HepG2 (cell line): ENCODE data around the gene GUK1. TPM values are rescaled to one million over a fixed set of nuclear protein-coding genes. Genes with fewer than 3 reads are reported as not detected.

Source experiments
- ATAC-seq: fragments of 200-7000 bp; cut with Tn5 transposase; 3 replicates; pipeline ENCODE4 v1.9.1; 2020; ENCODE audit warnings: mild to moderate bottlenecking, moderate library complexity
- BruUV-seq: library from RNA; stranded (reverse); fragments of 400-500 nt; replicated peaks from 2 replicates; lab custom pipeline; 2021; lab: Mats Ljungman, UMichigan
- CTCF ChIA-PET: fragments of 300-600 bp; formaldehyde crosslinking; extraction: SDS; loops from one replicate; lab custom pipeline; 2021; ENCODE audit warnings: low total read pairs, inconsistent platforms, low intra/inter-chr PET ratio; lab: Yijun Ruan, JAX
- POLR2A ChIA-PET: fragments of 350-600 bp; sonication (Branson Sonifier 250); formaldehyde crosslinking; loops from one replicate; lab custom pipeline; 2020; ENCODE audit warnings: antibody characterized with exemption, inconsistent platforms; lab: Yijun Ruan, JAX
- DNase-seq: peaks from one replicate; pipeline ENCODE4 v3.0.0-alpha.2; 2015; ENCODE audit warnings: low spot score
- FAIRE-seq: peaks from 3 replicates; lab custom pipeline; 2011; peaks lifted over from hg19 to GRCh38; lab: Jason Lieb, UNC
- H2AFZ ChIP-seq: one replicate; pipeline ENCODE4 v1.6.1; 2011; ENCODE audit warnings: low read length, inconsistent platforms
- H3K27ac ChIP-seq: fragments of 300-600 bp; 3 replicates; pipeline ENCODE4 v1.8.0; 2011; ENCODE audit warnings: mixed run types, mild to moderate bottlenecking, mixed read lengths, low read length, inconsistent platforms; ENCODE audit not compliant: insufficient read depth; ENCODE audit errors: extremely low read length
- H3K27me3 ChIP-seq, 2 experiments: fragments of 200-600 bp in 1 of 2; 2 replicates in 1 of 2; 3 replicates in 1 of 2; pipeline versions ENCODE4 v1.6.0 to v1.8.0; 2011; ENCODE audit warnings: low read length in 2 of 2, mild to moderate bottlenecking in 2 of 2, moderate library complexity in 2 of 2, inconsistent platforms in 1 of 2; ENCODE audit not compliant: insufficient read depth in 2 of 2, control insufficient read depth in 1 of 2
- H3K36me3 ChIP-seq, 2 experiments: fragments of 200-600 bp in 1 of 2; replicated peaks in 1 of 2; 2 replicates in 1 of 2; 3 replicates in 1 of 2; pipeline versions ENCODE4 v1.5.1 to v1.8.0; 2011; ENCODE audit warnings: low read length in 2 of 2, inconsistent platforms in 1 of 2; ENCODE audit not compliant: insufficient read depth in 2 of 2, control insufficient read depth in 1 of 2
- H3K4me1 ChIP-seq: 2 replicates; pipeline ENCODE4 v1.5.1; 2012; ENCODE audit warnings: low read length, inconsistent platforms; ENCODE audit not compliant: insufficient read depth
- H3K4me2 ChIP-seq: 2 replicates; pipeline ENCODE4 v1.6.0; 2011; ENCODE audit warnings: low read depth, low read length, inconsistent platforms
- H3K4me3 ChIP-seq, 3 experiments: fragments of 200-600 bp in 1 of 3; sonication (generic), shearing (Covaris generic) in 1 of 3; replicated peaks in 1 of 3; 2 replicates each; pipeline ENCODE4 v1.5.1; 2011 to 2016; ENCODE audit warnings: low read length in 3 of 3, inconsistent platforms in 2 of 3, low read depth in 2 of 3, mild to moderate bottlenecking in 2 of 3, control low read depth in 1 of 3, mixed read lengths in 1 of 3; ENCODE audit not compliant: insufficient read depth in 1 of 3
- H3K79me2 ChIP-seq: one replicate; pipeline ENCODE4 v1.6.1; 2011; ENCODE audit warnings: low read length, inconsistent platforms; ENCODE audit not compliant: insufficient read depth
- H3K9ac ChIP-seq: 2 replicates; pipeline ENCODE4 v1.6.0; 2011; ENCODE audit warnings: mild to moderate bottlenecking, low read depth, low read length, inconsistent platforms; ENCODE audit not compliant: insufficient read depth
- H3K9me3 ChIP-seq: 2 replicates; pipeline ENCODE4 v1.5.1; 2012; ENCODE audit warnings: mild to moderate bottlenecking, low read length
- H4K20me1 ChIP-seq: 2 replicates; pipeline ENCODE4 v1.6.0; 2011; ENCODE audit warnings: inconsistent platforms, mild to moderate bottlenecking, low read length, moderate library complexity; ENCODE audit not compliant: insufficient read depth
- ATM ChIP-seq: fragments of 450-650 bp; IDR thresholded peaks from 2 replicates; pipeline ENCODE4 v1.7.1; 2017; ENCODE audit warnings: mild to moderate bottlenecking, borderline replicate concordance
- FOXA1 ChIP-seq, 2 experiments: fragments of 450-650 bp in 1 of 2; sonication (generic) in 1 of 2; formaldehyde crosslinking in 1 of 2; IDR thresholded peaks; 2 replicates each; pipeline versions ENCODE4 v1.4.0 to v1.6.1; 2016 to 2020; ENCODE audit warnings: missing genetic modification reagents in 1 of 2
- HMG20A ChIP-seq: IDR thresholded peaks from 2 replicates; pipeline ENCODE4 v1.6.1; 2016; ENCODE audit warnings: borderline replicate concordance
- KLF16 ChIP-seq, 2 experiments: sonication (generic) in 1 of 2; formaldehyde crosslinking in 1 of 2; IDR thresholded peaks; 2 replicates each; pipeline versions ENCODE4 v1.6.1 to v1.8.0; 2016 to 2023; ENCODE audit warnings: missing genetic modification reagents in 2 of 2, missing compliant biosample characterization in 1 of 2
- MTA3 ChIP-seq: sonication (generic); formaldehyde crosslinking; IDR thresholded peaks from 2 replicates; pipeline ENCODE4 v1.4.0; 2020; ENCODE audit warnings: missing genetic modification reagents
- MXI1 ChIP-seq: IDR thresholded peaks from 3 replicates; pipeline ENCODE4 v1.6.1; 2012; ENCODE audit warnings: low read depth, low read length, inconsistent platforms, borderline replicate concordance
- POLR2AphosphoS2 ChIP-seq: IDR thresholded peaks from 2 replicates; pipeline ENCODE4 v1.6.1; 2011; ENCODE audit warnings: low read depth, low read length, improper control_type of control experiment
- SATB2 ChIP-seq: sonication (generic); formaldehyde crosslinking; IDR thresholded peaks from 2 replicates; pipeline ENCODE4 v1.5.0; 2020; ENCODE audit warnings: missing genetic modification reagents
- SSRP1 ChIP-seq: IDR thresholded peaks from 2 replicates; pipeline ENCODE4 v1.6.1; 2016; ENCODE audit warnings: control low read depth
- TBP ChIP-seq: sonication (generic); formaldehyde crosslinking; IDR thresholded peaks from 2 replicates; pipeline ENCODE4 v1.5.0; 2020; ENCODE audit warnings: missing genetic modification reagents
- ZNF7 ChIP-seq: IDR thresholded peaks from 2 replicates; pipeline ENCODE4 v1.6.1; 2016; ENCODE audit warnings: missing biosample characterization, missing genetic modification reagents
- WGBS: methylation state at CpG from one replicate; pipeline ENCODE4 v1.1.6; 2017; ENCODE audit warnings: low lambda C conversion rate; 5-methylcytosine and 5-hydroxymethylcytosine counted together
- in situ Hi-C: cut with HindIII; loops from 2 replicates; pipeline ENCODE4 v1.10.0; 2017; ENCODE audit warnings: low pct_unique_long_range_greater_than_20kb; ENCODE audit not compliant: extremely low pct_ligation_motif_present
- intact Hi-C: fragments of 100-400 bp; cut with micrococcal nuclease; formaldehyde crosslinking; loops from one replicate; pipeline ENCODE4 v1.10.0; 2022; ENCODE audit not compliant: unreplicated experiment
- polyA plus RNA-seq, 8 experiments: library from polyadenylated mRNA; depleted of rRNA in 3 of 8; stranded (reverse) in 7 of 8; unstranded in 1 of 8; fragments of >200 nt; fragmentation: Illumina TruSeq in 4 of 8; extraction: Trizol in 4 of 8; gene quantifications; 2 replicates each; pipeline versions ENCODE4 v1.2.1 to v1.2.3, GENCODE V29; 2011 to 2016; ENCODE audit warnings: low read depth in 4 of 8, missing spikeins in 1 of 8, mixed read lengths in 1 of 8; ENCODE audit not compliant: insufficient read depth in 1 of 8
- total RNA-seq, 5 experiments: library from RNA; depleted of rRNA; stranded (reverse); fragments of >200 nt; fragmentation: Illumina TruSeq; extraction: Trizol; gene quantifications; 2 replicates each; pipeline ENCODE4 v1.2.3, GENCODE V29; 2016; ENCODE audit warnings: low read depth in 1 of 5
- TF ChIP-seq, protein P1 (sequence below): sonication (generic); formaldehyde crosslinking; conservative IDR thresholded peaks from 2 replicates; pipeline ENCODE4 v1.8.0; 2022; ENCODE audit warnings: low read depth, missing genetic modification reagents

The GUK1 gene
- total and polyA plus RNA-seq, 2 of the 13 experiments (the other 11 are each of a cell fraction or from before 2014, with no cell fraction given), result 116 to 154 TPM

DNA sequence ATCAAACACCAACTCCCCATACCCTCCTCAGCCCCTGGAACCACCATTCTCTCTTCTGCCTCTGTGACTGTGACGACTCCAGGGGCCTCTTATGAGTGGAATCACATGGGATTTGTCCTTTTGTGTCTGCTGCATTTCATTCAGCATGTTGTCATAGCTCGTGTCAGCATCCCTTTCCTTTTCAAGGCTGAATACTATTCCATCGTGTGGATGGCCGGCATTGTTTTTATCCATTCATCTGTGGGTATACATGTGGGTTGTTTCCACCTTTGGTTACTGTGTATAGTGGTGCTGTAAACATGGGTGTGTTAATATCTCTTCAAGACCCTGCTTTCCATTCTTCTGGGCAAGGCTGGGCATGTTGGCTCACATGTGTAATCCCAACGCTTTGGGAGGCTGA is 50.7 kb downstream of the GUK1 start:
- H4K20me1 ChIP-seq, result no peaks in the 10 kb centered on the region
- no peaks in the 10 kb centered on the region; a peak in 1 of 5 replicates for H3K27me3 ChIP-seq
- no peak overlapping the region for H3K27ac ChIP-seq
- no peaks in the 10 kb centered on the region for H3K9me3 ChIP-seq
- TF ChIP-seq, protein P1, sequence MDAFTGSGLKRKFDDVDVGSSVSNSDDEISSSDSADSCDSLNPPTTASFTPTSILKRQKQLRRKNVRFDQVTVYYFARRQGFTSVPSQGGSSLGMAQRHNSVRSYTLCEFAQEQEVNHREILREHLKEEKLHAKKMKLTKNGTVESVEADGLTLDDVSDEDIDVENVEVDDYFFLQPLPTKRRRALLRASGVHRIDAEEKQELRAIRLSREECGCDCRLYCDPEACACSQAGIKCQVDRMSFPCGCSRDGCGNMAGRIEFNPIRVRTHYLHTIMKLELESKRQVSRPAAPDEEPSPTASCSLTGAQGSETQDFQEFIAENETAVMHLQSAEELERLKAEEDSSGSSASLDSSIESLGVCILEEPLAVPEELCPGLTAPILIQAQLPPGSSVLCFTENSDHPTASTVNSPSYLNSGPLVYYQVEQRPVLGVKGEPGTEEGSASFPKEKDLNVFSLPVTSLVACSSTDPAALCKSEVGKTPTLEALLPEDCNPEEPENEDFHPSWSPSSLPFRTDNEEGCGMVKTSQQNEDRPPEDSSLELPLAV (CRISPR knock-in tag), result no peak
- TF ChIP-seq MTA3 (CRISPR knock-in tag) (no peak), HMG20A (CRISPR knock-in tag) (no peak), SATB2 (CRISPR knock-in tag) (no peak), ATM (no peak), FOXA1 (IDR thresholded peaks at IDR 0.05) (no peak), FOXA1 (CRISPR knock-in tag; IDR thresholded peaks at IDR 0.05) (no peak), POLR2AphosphoS2 (no peak), KLF16 (CRISPR knock-in tag; IDR thresholded peaks at IDR 0.05) (no peak), SSRP1 (CRISPR knock-in tag) (no peak), MXI1 (no peak), ZNF7 (CRISPR knock-in tag) (no peak), TBP (CRISPR knock-in tag) (no peak)
- H3K36me3 ChIP-seq, result no peaks in the 10 kb centered on the region
- DNase-seq (no peak), FAIRE-seq (no peak), ATAC-seq (no peak)
- H3K4me1 ChIP-seq, result no peaks in the 10 kb centered on the region
- H2AFZ ChIP-seq, result no peak overlapping the region
- in situ Hi-C loops (loop anchor here (10.0 kb wide), 1 partner anchor 196 kb away; no protein-coding TSS in a partner anchor), intact Hi-C loops (loop anchor here (1.0 kb wide), 1 partner anchor 59 kb away; no protein-coding TSS in a partner anchor)
- H3K4me3 ChIP-seq, result no peak overlapping the region
- no peak overlapping the region for H3K9ac ChIP-seq
- CTCF ChIA-PET, result interaction anchor here (2.4 kb wide), 1 partner anchor 60 kb away, joined by 12 read pairs; no protein-coding TSS in a partner anchor
- H3K79me2 ChIP-seq, result no peaks in the 10 kb centered on the region
- no peak overlapping the region for H3K4me2 ChIP-seq
- POLR2A ChIA-PET, result no interaction called here
- no TSS peak for BruUV-seq
- WGBS, result 40% methylated on average over 5 of the region's 5 CpGs
